CD4-positive, alpha-beta T cell treated with Interleukin-17A for 4 hours (primary cell): Measurements from ENCODE around the gene RILPL1.
"Not testable (repeated sequence)": the region's sequence is repeated elsewhere in the genome, so short reads cannot be mapped to it uniquely, and the experiment has no call there.

ENCODE experiments used
- DNase-seq: peaks from one replicate; pipeline ENCODE4 v3.0.0-alpha.2; 2020; ENCODE audit warnings: mixed read lengths

The RILPL1 gene

GRCh38 chr12:123492339-123493039 is 41.0 kb downstream of the RILPL1 start:
- DNase-seq, result not testable (repeated sequence)

GRCh38 chr12:123491481-123491880 is 42.0 kb downstream of the RILPL1 start:
- no peak for DNase-seq

GRCh38 chr12:123491056-123491455 is 42.5 kb downstream of the RILPL1 start:
- no peak for DNase-seq

GRCh38 chr12:123490089-123490488 is 43.4 kb downstream of the RILPL1 start:
- DNase-seq, result no peak

- DNase-seq, result no peak
Observed at GRCh38 chr12:123489580-123489979, 43.9 kb downstream of the RILPL1 start.

- no peak for DNase-seq
Observed at GRCh38 chr12:123488539-123489230, 44.8 kb downstream of the RILPL1 start.

- DNase-seq, result no peak
Observed at GRCh38 chr12:123487428-123487827, 46.1 kb downstream of the RILPL1 start.

GRCh38 chr12:123485756-123486155 is 47.8 kb downstream of the RILPL1 start:
- no peak for DNase-seq

GRCh38 chr12:123483602-123484248 is 49.8 kb downstream of the RILPL1 start:
- peak; percentile 46 for DNase-seq

GRCh38 chr12:123482876-123483275 is 50.6 kb downstream of the RILPL1 start:
- DNase-seq, result no peak

- not testable (repeated sequence) for DNase-seq
Observed at GRCh38 chr12:123481251-123481650, 52.3 kb downstream of the RILPL1 start.

GRCh38 chr12:123479442-123480180 is 53.9 kb downstream of the RILPL1 start:
- DNase-seq, result no peak

GRCh38 chr12:123478762-123479161 is 54.8 kb downstream of the RILPL1 start:
- no peak for DNase-seq

- DNase-seq, result no peak
Observed at GRCh38 chr12:123478069-123478468, 55.5 kb downstream of the RILPL1 start.

GRCh38 chr12:123475246-123475703 is 58.2 kb downstream of the RILPL1 start:
- DNase-seq, result no peak

GRCh38 chr12:123474485-123475245 is 58.9 kb downstream of the RILPL1 start:
- peak; percentile 51 for DNase-seq

- DNase-seq, result no peak
Observed at GRCh38 chr12:123472438-123472849, 61.1 kb downstream of the RILPL1 start.

GRCh38 chr12:123471374-123472068 is 62.0 kb downstream of the RILPL1 start:
- DNase-seq, result no peak

GRCh38 chr12:123469978-123470377 is 63.5 kb downstream of the RILPL1 start:
- DNase-seq, result no peak

- DNase-seq, result no peak
Observed at GRCh38 chr12:123468786-123469185, 64.7 kb downstream of the RILPL1 start.

GRCh38 chr12:123465084-123465483 is 68.4 kb downstream of the RILPL1 start:
- no peak for DNase-seq

- DNase-seq, result not testable (repeated sequence)
Observed at GRCh38 chr12:123463174-123463573, 70.3 kb downstream of the RILPL1 start.
